AG09309 (cell line): Measurements from ENCODE around the gene TRIM72.
"Not testable (repeated sequence)": the region's sequence is repeated elsewhere in the genome, so short reads cannot be mapped to it uniquely, and the experiment has no call there.

Source experiments
- DNase-seq: peaks from one replicate; pipeline ENCODE4 v3.0.0-alpha.2; 2010; ENCODE audit warnings: low read depth
- H3K4me3 ChIP-seq: 2 replicates; pipeline ENCODE4 v1.5.1; 2011; ENCODE audit warnings: mild to moderate bottlenecking, low read depth, low read length, moderate library complexity; ENCODE audit not compliant: control insufficient read depth
- TF ChIP-seq, protein P1 (sequence below): IDR thresholded peaks from 2 replicates; pipeline ENCODE4 v1.5.1; 2011; ENCODE audit warnings: mild to moderate bottlenecking, low read depth, low read length, inconsistent platforms; ENCODE audit not compliant: insufficient read depth, control insufficient read depth; ENCODE audit errors: missing control alignments

The TRIM72 gene

DNA sequence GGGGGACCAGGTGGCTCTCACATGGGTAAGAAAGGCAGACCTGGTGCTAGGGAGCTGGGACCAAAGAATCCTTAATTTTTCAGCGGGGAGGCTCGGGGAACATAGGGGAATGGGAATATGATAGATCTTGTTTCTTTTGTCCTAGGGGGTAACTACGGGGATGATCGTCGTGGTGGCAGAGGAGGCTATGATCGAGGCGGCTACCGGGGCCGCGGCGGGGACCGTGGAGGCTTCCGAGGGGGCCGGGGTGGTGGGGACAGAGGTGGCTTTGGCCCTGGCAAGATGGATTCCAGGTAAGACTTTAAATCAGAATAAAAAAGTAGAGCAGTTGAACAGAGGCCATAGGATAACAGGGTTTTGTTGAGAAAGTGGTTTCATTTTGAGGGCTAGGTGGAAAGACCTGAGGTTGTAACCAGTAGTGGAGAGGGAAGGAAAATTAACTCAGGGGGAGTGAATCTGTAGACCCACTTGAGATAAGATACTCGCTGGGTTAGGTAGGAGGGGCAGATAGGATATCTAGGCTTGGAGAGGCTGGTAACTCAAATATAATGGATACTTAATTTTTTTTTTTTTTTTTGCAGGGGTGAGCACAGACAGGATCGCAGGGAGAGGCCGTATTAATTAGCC lies 23.0 kb upstream of the TRIM72 start:
- TF ChIP-seq, protein P1, sequence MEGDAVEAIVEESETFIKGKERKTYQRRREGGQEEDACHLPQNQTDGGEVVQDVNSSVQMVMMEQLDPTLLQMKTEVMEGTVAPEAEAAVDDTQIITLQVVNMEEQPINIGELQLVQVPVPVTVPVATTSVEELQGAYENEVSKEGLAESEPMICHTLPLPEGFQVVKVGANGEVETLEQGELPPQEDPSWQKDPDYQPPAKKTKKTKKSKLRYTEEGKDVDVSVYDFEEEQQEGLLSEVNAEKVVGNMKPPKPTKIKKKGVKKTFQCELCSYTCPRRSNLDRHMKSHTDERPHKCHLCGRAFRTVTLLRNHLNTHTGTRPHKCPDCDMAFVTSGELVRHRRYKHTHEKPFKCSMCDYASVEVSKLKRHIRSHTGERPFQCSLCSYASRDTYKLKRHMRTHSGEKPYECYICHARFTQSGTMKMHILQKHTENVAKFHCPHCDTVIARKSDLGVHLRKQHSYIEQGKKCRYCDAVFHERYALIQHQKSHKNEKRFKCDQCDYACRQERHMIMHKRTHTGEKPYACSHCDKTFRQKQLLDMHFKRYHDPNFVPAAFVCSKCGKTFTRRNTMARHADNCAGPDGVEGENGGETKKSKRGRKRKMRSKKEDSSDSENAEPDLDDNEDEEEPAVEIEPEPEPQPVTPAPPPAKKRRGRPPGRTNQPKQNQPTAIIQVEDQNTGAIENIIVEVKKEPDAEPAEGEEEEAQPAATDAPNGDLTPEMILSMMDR: no peak
- H3K4me3 ChIP-seq: no peak overlapping the region
- no peak for DNase-seq

DNA sequence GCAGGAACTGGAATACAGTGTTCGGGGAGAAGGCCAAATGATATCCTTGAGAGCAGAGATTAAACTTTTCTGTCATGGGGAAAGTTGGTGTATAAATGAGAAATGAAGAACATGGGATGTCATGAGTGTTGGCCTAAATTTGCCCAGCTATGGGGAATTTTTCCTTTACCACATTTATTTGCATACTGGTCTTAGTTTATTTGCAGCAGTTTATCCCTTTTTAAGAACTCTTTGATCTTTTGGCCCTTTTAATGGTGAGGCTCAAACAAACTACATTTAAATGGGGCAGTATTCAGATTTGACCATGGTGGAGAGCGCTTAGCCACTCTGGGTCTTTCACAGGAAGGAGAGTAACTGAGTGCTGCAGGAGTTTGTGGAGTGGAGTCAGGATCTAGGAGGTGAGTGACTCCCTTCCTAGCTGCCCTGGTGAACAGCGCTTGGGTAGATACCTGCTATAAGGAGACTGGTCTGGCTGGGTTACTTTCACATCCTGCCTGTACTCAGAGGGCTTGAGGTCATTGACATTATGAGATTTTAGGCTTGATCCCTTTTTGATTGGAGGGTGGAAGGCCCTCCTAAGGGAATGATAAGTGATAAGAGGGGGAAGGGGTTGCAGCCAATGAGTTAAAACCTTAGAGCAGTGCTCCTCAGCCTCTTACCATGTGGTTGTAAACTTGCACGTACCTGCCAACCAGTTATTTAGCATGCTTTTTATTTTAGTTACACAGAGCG lies 22.1 kb upstream of the TRIM72 start:
- H3K4me3 ChIP-seq: no peak overlapping the region
- TF ChIP-seq, protein P1: no peak
- DNase-seq: no peak

DNA sequence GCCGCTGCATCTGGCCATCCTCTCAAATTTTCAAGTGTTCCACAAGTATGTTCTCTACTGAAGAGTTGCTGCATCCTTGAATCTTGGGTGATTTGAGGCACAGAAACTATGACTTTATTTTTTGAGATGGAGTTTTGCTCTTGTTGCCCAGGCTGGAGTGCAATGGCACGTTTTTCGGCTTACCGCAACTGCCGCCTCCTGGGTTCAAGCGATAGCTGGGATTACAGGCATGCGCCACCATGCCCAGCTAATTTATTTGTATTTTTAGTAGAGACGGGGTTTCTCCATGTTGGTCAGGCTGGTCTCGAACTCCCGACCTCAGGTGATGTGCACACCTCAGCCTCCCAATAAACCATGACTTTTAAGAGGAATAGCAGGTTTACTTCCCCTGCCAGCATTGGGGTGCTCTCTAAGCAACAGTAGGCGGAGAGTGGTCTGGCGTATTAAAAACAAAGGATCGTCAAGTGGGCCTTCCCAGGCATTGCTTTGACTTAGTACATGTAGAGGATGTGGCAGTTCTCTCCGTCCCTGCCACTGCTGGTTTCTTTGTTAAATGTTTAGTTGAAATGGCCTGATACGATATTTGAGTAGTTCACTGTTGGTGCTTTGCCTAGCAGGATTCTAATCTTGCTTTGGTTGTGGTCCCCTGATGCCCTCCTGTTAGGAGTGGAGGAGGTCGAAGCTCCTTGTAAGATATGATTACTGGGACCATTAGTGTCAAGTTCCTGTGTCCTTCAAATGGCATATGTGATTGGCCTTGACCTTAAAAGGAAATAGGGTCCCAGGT lies 20.9 kb upstream of the TRIM72 start:
- H3K4me3 ChIP-seq: no peak overlapping the region
- no peak for DNase-seq
- TF ChIP-seq, protein P1: no peak

DNA sequence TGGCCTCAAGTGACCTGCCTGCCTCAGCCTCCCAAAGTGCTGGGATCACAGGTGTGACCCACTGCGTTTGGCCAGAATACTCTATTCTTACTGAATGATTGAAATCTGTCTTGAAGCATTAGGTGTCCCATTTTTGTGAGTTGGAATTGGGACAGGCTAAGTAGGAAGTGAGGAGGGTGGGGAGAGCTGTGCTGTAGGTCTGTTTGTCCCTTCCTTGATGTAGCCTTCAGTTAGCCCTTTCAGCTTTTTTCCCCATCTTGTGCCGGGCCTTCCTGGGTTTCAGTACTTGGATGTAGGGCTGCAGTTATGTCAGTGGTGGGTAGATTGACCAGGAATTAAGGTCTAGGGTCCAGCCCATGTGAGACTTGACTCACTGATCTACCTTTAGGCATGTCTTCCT lies 20.0 kb upstream of the TRIM72 start:
- TF ChIP-seq, protein P1: no peak
- no peak for DNase-seq
- no peak overlapping the region for H3K4me3 ChIP-seq

DNA sequence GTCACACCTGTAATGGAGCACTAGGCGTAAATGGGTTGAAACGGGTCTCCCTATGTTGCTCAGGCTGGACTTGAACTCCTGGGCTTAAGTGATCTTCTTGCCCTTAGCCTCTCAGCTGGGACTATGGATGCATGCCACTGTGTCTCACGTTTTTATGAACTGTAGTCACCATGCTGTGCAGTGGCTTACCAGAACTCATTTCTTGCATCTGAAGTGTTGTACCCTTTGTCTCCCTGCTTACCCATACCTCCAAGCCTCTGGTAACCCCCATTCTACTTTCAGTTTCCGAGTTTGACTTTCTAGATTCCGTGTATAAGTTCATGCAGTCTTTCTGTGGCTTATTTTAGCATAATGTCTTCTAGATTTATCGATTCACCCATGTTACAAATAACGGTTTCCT lies 19.0 kb upstream of the TRIM72 start:
- no peak overlapping the region for H3K4me3 ChIP-seq
- TF ChIP-seq, protein P1: no peak
- no peak for DNase-seq

DNA sequence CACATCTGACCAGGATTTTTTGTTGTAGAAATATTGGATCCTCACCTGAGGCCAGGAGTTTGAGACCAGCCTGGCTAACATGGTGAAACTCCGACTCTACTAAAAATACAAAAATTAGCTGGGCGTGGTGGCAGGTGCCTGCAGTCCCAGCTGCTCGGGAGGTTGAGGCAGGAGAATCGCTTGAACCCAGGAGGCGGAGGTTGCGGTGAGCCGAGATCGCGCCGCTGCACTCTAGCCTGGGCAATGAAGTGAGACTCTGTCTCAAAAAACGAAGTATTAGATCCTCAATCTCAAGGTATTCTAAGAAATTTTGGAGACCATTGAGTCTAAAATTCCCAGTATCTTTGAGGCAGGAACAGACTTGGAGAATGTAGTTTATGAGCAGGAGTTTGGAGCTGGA lies 18.1 kb upstream of the TRIM72 start:
- not testable (repeated sequence) for H3K4me3 ChIP-seq, DNase-seq
